ENCODE results near the gene PITX3.

The PITX3 gene

GRCh38 chr10:102202386-102202785, 38.9 kb downstream of the PITX3 start:
- H3K27ac ChIP-seq (ENCODE audit: extremely low read depth, low read depth, low read length): no peak overlapping the region
- CTCF ChIA-PET: interaction anchor here (0.8 kb wide), 1 partner anchor 28 kb away, joined by 3 read pairs; no protein-coding TSS in a partner anchor

GRCh38 chr10:102200751-102201640, 40.3 kb downstream of the PITX3 start:
- Histone ChIP-seq H3K27ac (ENCODE audit: extremely low read depth, low read depth, low read length) (no peak overlapping the region), H3K9me3 (ENCODE audit: control insufficient read depth, insufficient read depth, low read depth, low read length) (no peaks in the 10 kb centered on the region), H3K4me3 (ENCODE audit: low read depth, low read length) (no peak overlapping the region), H3K4me1 (ENCODE audit: control insufficient read depth, insufficient read depth, low read length) (no peaks in the 10 kb centered on the region), H3K36me3 (ENCODE audit: control insufficient read depth in 2 of 2, insufficient read depth in 1 of 2, low read length in 2 of 2) (no peaks in the 10 kb centered on the region)
- POLR2A ChIA-PET: no interaction called here
- CTCF ChIA-PET: interaction anchor here (0.6 kb wide), 2 partner anchors 31 to 152 kb away, joined by 3 read pairs; no protein-coding TSS in a partner anchor
- TF ChIP-seq ZNF362 (tag by site-specific recombination; IDR thresholded peaks at IDR 0.05) (no peak), ZNF510 (tag by site-specific recombination; IDR thresholded peaks at IDR 0.05; ENCODE audit: insufficient replicate concordance) (peak; percentile 7), RBAK (tag by site-specific recombination; IDR thresholded peaks at IDR 0.05) (peak; percentile 28; the same call in 1 of the 2 replicates), ZNF610 (tag by site-specific recombination; IDR thresholded peaks at IDR 0.05; ENCODE audit: borderline replicate concordance) (0 out of 2 replicates have a peak, but pooled peaks have one; percentile 25)

More at GRCh38 chr10:102202386-102202785, 38.9 kb downstream of the PITX3 start:
- Histone ChIP-seq H3K4me3 (ENCODE audit: low read depth, low read length) (no peak overlapping the region), H3K4me1 (ENCODE audit: control insufficient read depth, insufficient read depth, low read length) (no peaks in the 10 kb centered on the region), H3K9me3 (ENCODE audit: control insufficient read depth, insufficient read depth, low read depth, low read length) (no peaks in the 10 kb centered on the region), H3K36me3 (ENCODE audit: control insufficient read depth in 2 of 2, insufficient read depth in 1 of 2, low read length in 2 of 2) (no peaks in the 10 kb centered on the region)
- no peak for TF ChIP-seq ZBTB7A (tag by site-specific recombination; IDR thresholded peaks at IDR 0.05; ENCODE audit: low read depth)
- TF ChIP-seq ZNF292 (tag by site-specific recombination; IDR thresholded peaks at IDR 0.05; ENCODE audit: borderline replicate concordance, low read depth): no peak
- TF ChIP-seq, protein P1, sequence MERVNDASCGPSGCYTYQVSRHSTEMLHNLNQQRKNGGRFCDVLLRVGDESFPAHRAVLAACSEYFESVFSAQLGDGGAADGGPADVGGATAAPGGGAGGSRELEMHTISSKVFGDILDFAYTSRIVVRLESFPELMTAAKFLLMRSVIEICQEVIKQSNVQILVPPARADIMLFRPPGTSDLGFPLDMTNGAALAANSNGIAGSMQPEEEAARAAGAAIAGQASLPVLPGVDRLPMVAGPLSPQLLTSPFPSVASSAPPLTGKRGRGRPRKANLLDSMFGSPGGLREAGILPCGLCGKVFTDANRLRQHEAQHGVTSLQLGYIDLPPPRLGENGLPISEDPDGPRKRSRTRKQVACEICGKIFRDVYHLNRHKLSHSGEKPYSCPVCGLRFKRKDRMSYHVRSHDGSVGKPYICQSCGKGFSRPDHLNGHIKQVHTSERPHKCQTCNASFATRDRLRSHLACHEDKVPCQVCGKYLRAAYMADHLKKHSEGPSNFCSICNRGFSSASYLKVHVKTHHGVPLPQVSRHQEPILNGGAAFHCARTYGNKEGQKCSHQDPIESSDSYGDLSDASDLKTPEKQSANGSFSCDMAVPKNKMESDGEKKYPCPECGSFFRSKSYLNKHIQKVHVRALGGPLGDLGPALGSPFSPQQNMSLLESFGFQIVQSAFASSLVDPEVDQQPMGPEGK (tag by site-specific recombination; IDR thresholded peaks at IDR 0.05): no peak
- TF ChIP-seq SALL2 (tag by site-specific recombination; IDR thresholded peaks at IDR 0.05; ENCODE audit: borderline replicate concordance): no peak
- TF ChIP-seq ZNF132 (tag by site-specific recombination; IDR thresholded peaks at IDR 0.05; ENCODE audit: borderline replicate concordance): no peak
- TF ChIP-seq SCRT1 (tag by site-specific recombination; IDR thresholded peaks at IDR 0.05; ENCODE audit: borderline replicate concordance): no peak
- POLR2A ChIA-PET: no interaction called here

DNA sequence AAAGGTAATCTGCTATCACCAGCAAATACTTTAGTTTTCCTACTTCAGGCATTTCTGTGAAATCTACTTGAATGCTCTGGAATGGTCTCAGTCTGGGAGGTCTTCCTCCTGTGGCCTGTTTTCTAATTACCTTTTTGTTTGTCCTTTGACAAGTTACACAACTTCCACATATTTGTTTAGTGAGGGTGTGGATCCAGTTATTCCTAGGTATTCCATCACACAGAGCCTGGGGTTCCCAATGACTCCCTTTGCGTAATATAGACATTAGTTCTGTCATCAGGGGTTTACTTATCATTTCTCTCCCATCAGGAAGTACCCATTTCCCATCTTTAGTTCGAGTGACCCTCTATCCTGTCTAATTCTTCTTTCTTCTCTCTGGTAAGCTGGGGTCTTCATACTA, 43.3 kb downstream of the PITX3 start:
- Histone ChIP-seq H3K36me3 (ENCODE audit: control insufficient read depth in 2 of 2, insufficient read depth in 1 of 2, low read length in 2 of 2) (no peaks in the 10 kb centered on the region), H3K4me1 (ENCODE audit: control insufficient read depth, insufficient read depth, low read length) (no peaks in the 10 kb centered on the region), H3K27ac (ENCODE audit: extremely low read depth, low read depth, low read length) (no peak overlapping the region), H3K9me3 (ENCODE audit: control insufficient read depth, insufficient read depth, low read depth, low read length) (no peaks in the 10 kb centered on the region), H3K4me3 (ENCODE audit: low read depth, low read length) (no peak overlapping the region)
- POLR2A ChIA-PET: no interaction called here
- TF ChIP-seq ZNF274 (IDR thresholded peaks at IDR 0.05; ENCODE audit: low read length) (no peak), ZNF274 (tag by site-specific recombination; IDR thresholded peaks at IDR 0.05; ENCODE audit: borderline replicate concordance) (no peak), GLI2 (tag by site-specific recombination; IDR thresholded peaks at IDR 0.05; ENCODE audit: borderline replicate concordance, low read depth) (no peak), ZBTB20 (tag by site-specific recombination; IDR thresholded peaks at IDR 0.05) (0 out of 2 replicates have a peak, but pooled peaks have one; percentile 45)
- CTCF ChIA-PET: interaction anchor here (0.6 to 0.7 kb wide), 2 partner anchors 29 to 159 kb away, joined by 3 read pairs; no protein-coding TSS in a partner anchor

Data from HEK293 (cell line).